ENCODE data around the gene OXSR1.
"Not testable (repeated sequence)": the region's sequence is repeated elsewhere in the genome, so short reads cannot be mapped to it uniquely, and the experiment has no call there.

The OXSR1 gene

DNA sequence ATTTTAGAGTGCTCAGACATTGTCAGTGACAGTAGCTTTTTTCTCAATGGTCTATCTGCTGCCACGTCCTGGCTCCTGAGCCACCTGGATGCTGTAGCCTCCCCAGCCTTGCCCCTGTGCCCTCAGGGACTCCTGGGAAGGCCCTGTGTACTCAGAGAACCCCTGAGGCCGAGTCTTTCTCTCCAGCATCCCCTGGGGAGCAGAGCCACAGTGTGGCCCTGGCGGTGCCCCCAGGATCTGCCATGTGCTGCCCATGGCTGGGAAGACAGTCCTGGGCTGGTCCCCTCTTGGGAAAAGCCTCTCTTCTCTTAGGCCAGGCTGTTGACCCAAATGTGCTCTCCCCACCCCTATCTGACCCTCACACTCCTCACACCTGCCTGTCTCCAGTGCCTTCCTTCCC is 21.8 kb upstream of the OXSR1 start:
- DNase-seq = no peak

DNA sequence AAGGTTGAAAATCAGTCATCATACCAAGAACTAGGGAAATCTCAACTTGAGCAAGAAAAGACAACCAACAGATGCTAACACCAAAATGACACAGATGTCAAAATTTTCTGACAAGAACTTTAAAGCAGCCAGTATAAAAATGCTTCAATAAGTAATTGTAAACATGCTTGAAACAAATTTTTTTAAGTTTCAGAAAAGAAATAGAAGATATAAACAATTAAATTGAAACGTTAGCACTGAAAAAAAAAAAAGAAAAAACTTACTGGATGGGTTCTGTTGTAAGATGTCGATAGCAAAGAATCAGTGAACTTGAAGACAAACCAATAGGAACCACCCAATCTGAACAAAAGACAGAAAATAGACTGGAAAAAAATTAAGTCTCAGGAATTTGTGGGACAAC is 18.8 kb upstream of the OXSR1 start:
- DNase-seq = no peak

DNA sequence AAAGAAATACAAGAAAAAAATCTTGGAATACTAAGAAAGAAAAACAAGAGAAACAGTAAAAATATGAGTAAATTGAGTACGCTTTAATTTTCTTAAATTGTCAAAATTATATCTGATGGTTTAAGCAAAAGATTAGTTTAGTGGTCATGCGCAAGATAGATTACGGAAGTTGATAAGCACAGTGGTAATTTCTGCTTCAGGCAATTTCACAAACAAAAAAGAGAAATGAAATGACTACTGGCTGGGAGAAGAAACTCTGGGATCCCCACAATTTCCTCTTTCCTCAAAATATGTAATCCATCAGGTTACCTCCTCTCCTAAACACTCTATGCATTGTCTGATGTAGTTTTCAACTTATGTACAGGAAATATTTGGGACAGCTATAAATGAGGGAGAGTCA is 17.9 kb upstream of the OXSR1 start:
- no peak for DNase-seq

DNA sequence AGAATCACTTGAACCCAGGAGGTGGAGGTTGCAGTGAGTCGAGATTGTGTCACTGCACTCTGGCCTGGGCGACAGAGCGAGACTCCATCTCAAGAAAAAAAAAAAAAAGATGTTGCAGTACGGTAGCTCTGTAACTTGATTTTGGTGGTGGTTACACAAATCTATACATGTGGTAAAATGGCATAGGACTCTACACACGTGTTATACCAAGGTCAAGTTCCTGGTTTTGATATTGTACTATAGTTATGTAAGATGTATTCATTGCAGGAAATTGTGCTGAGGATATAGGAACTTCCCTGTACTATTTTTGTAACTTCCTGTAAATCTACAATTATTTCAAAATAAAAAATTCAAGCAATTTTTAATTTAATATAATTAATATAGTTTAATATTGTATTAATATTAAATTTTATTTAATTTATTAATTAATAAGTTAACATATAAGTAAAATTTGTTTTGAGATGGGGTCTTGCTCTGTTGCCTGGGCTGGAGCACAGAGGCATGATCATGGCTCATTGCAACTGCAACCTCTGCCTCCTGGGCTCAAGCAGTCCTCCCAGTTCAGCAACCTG is 16.9 kb upstream of the OXSR1 start:
- no peak for DNase-seq

DNA sequence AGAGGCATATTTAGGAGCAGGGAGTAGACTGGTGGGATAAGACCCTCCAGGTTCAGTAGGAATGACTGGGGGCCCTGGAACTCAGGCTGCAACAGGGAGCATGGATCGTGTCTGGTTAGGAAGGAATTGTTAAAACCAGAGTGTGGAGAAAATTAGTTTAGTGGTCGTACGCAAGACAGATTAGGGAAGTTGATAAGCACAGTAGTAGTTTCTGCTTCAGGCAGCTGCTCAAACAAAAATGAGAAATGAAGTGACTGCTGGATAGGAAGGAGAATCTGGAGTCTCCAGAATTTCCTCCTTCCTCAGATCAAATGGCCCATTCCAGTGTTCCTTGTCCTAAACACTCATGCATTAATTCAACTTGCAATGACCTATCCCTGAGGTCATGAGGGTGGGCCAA is 15.6 kb upstream of the OXSR1 start:
- no peak for DNase-seq

DNA sequence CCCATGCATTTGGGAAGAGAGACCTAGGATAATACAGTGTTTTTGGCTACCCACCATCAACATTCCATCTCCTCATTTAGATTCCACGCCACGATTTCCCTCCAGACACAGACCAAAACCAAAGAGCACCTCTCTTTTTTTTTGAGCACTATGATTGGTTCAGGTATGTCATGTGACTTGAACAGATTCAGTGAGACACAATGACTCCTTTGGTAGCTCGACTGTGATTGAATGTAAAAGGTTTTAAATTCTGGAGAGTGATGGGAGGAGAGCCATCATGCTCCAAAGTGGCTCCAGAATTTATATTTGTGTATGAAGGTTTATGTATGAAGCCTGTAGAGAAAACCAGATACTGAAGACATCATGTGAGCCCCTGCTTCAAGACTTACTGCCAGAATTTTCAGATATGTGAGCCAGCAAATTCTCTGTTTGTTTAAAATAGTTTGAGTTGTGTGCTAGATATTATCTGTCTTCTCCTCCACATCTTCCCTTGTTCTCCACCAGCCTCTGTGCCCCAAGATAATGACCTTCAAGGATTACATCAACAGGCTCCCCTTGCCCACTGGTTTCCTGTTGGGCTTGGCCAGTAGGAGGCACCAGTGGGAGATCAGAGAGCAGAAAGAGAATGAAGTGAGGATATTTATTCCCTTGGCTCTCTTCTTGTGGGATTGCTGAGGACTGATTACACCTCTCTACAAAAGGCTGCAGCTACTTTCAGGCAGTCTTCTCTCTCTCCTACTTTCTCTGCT is 14.4 kb upstream of the OXSR1 start:
- no peak for DNase-seq

DNA sequence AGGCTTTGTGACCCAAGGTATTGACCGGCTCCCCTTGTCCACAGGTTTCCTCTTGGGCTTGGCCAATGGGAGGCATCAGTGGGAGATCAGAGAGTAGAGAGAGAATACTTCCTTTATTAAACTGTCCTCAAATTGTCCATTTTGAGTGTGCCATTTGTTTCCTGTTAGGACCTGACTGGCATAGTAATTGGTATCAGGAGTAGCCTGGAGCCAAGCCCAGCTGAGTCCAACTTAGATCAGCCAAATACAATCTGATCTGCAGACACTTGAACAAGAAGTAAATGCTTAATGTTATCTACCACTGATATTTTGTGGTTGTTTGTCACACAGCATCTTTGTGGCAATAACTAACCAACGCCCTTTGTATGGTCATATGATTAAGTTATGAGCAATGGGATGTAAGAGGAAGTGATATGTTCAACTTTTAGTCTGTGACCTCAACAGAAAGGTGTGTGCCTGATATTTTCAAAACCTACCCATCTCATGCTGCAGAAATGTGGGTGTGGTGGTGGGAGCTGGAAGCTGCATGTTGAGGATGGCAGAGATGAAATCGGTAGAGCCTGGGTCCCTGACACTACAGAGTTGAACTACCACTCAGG is 13.6 kb upstream of the OXSR1 start:
- peak in 1 of 5 donors; percentile 52 for DNase-seq

DNA sequence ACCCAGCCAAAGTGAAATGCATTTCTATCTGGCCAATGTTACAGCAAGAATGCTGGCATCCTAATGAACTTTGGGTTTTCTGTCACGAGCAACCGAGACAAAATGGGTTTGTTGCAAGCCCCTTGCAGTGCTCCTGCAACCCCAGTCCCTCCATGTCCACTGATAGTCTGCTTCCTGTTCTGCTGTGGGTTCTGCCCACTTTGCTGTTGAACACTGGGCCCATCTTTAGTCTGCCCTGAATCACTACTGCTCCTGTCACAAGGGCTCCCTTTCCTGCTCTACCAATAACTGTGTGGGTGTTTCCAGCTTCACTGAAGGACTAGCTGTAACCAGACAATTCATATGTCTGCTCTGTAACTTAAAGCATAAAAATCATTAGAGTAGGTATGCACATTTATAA is 12.7 kb upstream of the OXSR1 start:
- no peak for DNase-seq

DNA sequence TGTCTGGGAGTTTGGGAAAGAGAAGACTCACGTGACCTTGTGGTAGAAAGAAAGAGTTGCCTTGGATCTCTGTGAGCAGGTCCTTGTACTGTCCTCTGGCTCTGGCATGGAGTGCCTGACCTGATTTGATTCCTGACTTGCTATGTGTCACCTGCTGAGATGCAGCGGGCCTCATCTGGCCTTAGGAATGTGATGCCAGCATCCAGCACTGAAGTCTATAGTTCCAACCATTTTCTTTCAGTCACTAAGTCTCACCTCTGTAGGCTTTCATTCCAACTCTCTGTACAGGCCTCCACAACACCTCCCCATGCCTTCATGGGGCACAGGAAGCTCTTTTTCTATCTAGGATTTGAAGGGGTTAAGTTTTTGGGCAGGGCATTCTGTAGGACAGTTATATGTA is 12.1 kb upstream of the OXSR1 start:
- no peak for DNase-seq

DNA sequence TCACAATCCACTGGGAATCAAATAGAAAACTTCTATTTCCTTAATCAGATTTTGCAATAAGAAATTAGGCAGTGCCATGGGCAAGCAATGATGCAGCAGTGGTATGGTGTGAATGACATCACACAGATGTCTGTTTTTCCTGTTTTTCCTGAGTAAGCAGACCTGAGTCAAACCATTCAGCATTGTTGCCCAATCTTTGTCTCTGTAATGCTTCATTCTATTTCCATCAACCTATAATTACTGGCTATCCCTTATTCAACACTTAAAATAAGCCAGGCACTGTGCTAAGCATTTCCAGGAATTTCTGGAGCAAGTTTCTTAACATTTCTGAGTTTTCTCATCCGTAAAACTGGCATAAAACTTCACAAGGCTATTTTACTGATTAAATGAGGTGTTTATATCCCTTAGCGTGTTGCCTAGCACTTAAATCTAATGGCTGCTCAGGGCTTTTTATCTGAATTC is 11.3 kb upstream of the OXSR1 start:
- DNase-seq = no peak

DNA sequence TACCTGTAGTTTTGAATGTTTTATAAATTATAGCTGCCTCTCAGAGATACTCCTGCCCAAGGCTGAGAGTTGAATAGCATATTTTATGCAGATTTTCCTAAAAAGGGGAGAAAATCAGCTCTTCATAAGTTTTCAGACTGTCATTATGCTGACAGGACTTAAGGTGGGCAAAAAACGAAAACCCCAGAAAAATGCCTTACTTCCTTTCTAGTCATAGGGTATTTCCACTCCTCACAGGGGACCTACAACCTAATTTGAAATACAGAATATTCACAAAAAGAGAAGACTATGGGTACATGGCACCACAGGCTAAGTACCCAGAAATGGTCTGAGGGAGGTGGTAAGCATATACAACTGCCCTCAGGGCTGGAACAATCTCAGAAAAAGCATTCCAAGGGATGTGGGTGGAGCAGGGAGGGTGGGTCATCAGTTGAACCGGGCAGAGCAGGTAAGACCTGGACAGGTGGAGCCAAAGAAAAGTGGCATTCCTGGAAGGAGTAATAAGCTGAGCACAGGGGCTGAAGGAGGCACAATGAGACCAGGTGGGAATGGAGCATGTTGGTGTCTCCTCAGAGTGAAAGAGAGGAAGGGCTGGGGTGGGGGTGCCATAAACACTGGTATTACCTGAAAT is 10.6 kb upstream of the OXSR1 start:
- no peak for DNase-seq

DNA sequence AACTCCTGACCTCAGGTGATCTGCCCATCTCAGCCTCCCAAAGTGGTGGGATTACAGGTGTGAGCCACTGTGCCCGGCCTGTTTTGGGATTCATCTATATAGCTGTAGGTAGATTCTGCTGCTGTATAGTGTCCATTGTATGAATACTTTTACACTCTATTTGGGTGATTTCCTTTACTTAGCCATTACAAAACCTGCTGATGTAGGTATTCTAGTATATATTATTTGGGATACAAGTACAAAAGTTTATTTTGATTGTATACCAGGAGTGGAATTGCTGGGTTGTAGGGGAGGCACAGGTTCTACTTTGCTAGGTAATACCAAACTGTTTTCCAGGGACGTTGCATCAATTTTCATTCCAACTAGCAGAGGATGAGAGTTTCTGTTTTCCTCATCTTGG is 9.5 kb upstream of the OXSR1 start:
- no peak for DNase-seq

DNA sequence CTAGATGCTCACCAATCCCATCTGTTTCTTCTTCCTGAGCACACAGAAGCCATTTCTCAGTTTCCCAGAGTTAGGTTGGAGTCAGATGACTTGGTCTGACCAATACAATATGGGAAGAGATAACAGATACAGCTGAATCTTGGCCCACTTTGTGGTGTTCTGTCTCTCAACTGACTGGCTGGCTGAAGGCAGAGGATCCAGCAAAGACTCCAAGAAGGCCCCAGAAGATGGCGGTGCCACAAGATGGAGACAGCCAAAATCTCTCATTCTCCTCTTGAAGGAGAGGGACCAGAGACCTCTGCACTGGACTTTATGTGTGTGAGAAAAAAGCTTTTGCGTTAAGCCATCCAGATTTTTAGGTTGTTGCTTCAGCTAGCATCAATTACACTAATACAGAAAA is 8.2 kb upstream of the OXSR1 start:
- DNase-seq = no peak

DNA sequence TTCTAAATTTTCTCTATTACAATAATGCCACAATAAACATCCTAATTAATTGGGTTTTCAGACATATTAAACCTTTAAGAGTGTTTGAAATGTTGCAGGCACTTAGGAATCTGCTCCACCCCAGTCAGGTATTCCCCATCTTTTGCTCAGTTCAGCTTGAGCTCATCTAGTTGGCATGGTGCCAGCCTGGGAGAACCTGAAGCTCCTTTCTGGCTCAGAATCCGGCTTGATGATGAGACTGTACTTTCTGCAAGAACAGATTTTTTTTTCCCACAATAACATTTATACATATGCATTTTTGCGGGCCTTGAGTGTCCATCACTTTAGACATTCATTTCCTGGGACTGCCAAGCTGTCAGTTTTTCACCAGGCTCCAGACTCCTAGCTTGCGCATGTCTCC is 7.7 kb upstream of the OXSR1 start:
- DNase-seq = no peak

DNA sequence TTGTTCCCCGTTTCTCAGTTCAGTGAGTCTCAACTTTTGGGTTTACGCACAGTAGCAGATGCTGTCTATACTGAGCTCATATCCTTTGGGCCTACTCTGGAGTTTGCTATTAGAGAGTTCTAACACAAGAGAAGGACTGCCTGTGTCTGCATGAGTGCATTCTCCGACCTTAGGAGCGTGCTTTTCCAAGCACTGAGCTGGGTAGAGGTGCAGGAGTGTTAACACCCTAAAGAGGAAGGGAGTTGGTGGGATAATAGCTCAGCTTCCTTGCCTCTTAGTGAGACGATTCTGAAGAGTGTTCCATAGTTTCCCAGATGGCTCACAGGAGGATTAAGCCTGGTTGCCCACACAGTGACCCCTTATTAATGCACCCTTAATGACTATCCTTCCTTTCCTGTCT is 6.9 kb upstream of the OXSR1 start:
- no peak for DNase-seq

DNA sequence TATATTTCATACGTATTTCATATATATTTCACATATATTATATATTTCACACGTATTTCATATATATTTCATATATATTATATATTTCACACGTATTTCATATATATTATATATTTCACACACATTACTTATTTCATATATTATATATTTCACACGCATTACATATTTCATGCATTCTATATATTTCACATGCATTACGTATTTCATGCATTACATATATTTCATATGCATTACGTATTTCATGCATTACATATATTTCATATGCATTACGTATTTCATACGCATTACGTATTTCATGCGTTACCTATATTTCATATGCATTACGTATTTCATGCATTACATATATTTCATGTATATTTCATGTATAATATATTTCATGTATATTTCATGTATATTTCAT is 4.6 kb upstream of the OXSR1 start:
- not testable (repeated sequence) for DNase-seq

DNA sequence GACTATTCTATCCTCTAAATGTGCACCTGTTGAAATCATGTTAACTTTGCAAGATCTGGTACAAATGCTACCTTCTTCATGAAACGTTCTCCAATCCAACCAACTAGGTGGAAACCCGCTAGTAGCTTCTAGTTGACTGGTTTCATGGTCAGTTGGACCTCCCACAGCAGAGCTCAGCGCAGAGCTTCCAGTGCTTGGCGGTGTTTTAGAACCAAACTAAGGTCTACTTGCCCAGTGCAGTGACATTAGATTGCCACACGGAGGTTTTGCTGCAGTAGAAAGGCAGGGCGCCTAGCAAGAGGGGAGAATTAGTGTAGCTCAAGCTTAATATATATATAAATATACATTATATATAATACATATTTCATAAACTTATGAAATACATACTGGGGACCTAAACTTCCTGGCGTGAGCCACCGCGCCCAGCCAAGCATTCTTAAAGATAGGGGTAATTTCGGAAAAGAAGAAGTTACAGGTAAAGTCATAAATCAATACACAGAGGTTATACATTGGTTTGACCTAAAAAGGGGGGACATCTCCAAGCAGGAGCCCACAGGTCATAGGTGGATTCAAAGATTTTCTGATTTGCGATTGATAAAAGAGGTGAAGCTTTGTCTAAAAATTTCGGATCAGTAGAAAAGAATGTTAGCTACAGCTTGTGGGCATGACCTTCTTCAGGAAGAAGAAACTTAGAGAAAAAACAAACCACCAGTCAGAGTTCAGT is 2.1 kb upstream of the OXSR1 start:
- DNase-seq = peak in 1 of 5 donors; percentile 30

DNA sequence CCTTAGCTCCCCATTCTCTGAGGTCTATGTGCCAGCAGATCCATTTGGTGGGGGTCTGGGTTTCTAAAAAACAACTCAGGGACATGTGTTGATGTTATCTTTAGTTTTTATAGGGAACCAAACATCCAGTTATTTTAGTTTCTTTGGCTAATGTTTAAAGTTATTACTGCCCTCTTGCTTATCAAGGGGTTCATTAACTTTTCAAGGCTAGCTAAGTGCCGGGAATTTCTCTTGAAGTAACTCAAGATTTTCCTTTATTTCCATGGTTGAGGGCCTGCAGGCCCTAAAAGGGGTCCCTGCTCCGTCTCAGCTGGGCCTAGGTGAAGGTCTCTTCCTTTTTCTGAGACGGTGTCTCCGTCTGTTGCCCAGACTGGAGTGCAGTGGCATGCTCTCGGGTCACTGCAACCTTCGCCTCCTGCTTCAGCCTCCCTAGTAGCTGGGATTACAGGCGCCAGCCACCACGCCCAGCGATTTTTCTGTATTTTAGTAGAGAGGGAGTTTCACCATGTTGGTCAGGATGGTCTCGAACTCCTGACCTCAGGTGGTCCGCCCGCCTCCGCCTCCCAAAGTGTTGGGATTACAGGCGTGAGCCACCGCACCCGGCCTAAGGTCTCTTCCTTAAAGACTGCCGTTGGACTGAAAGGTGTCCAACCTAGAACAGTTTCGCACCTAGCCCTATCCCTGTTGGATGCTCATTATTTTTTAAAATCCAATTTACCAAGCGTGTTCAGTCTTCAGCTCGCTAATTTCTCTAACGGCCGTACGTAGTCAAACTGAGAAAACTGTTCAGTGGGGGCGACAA is 1.3 kb upstream of the OXSR1 start:
- DNase-seq = no peak

DNA sequence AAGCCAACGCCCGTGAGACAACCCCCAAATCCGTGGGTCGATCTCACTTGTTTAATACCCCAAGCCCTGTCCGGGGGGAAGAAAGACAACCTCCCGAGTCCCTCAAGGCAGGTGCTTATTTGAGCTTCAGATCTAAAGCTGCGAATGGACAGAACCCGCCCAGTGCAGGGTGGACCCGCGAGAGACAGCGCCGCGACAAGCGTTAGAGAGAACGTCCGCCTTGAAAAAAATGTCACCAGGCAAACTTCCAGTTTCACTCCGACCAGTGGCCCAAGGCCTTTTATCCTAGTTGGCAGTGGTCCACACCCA is 740 bp upstream of the OXSR1 start:
- DNase-seq = no peak

DNA sequence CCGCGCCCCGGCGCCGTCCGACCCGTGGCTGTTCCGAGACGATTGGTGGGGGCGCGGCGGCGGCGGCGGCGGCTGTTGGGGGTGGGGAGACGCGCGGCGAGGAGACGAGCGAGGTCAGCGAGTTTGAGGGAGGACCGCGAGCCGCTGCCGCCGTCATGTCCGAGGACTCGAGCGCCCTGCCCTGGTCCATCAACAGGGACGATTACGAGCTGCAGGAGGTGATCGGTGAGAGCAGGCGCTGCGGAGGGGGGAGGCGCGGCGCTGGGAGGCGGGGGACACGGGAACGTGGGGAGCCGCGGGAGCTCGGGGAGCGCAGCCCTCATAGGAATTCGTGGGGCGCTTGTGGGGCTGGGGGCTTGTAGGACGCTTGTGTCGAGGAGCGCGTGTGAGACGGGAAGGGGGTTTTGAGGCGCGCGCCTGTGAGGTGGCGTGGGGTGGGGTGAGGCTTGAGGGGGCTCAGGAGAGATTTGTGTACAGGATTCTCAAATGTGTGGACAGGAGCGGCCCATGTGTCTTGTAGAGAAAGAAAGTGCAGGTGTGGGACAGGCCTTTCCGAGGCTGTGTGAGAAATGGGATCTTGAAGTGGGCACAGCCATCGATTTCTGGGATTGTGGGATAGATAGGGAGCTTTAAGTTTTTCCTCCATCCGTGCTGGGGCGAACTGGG is 518 bp downstream of the OXSR1 start:
- no peak for DNase-seq

DNA sequence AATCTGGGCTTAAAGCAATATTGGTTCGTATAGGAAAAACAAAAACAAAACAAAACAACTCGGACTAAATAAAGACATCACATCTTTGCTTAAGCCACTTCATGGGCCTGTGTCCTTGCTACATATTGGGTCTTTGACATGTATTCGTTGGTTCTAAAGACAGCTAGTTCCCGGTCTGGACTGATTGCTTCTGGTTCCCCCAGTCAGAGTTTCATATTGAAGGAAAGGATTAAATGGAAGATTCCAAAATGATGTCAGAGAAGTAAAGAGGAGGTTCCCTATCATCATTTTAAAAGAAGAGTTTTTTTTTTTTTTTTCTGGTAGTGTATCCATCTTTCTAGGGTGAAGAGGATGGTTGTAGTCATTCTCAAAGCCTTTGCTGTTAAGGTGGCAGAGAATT is 2.3 kb downstream of the OXSR1 start:
- no peak for DNase-seq
